PFSK-1 (cell line): ENCODE measurements around the gene TRPV3.

ENCODE experiments used
- FOXP2 ChIP-seq: optimal IDR thresholded peaks from 2 replicates; pipeline ENCODE3; 2011; ENCODE audit warnings: borderline replicate concordance, control low read depth, inconsistent platforms; ENCODE audit not compliant: insufficient read depth; ENCODE audit errors: extremely low read length, extremely low read depth
- POLR2AphosphoS5 ChIP-seq: IDR thresholded peaks from 2 replicates; pipeline ENCODE4 v1.6.1; 2012; ENCODE audit warnings: low read depth, mild to moderate bottlenecking, control low read depth, low read length, moderate library complexity
- TAF1 ChIP-seq: IDR thresholded peaks from 2 replicates; pipeline ENCODE4 v1.6.1; 2012; ENCODE audit warnings: low read length, control low read depth, borderline replicate concordance; ENCODE audit not compliant: insufficient read depth
- TF ChIP-seq, protein P1 (sequence below), 2 experiments: IDR thresholded peaks; 2 replicates each; pipeline versions ENCODE4 v1.6.1 to v1.8.0; 2011 to 2012; ENCODE audit warnings: low read depth in 2 of 2, low read length in 2 of 2, control low read depth in 1 of 2, inconsistent platforms in 1 of 2, mild to moderate bottlenecking in 1 of 2, moderate library complexity in 1 of 2; ENCODE audit not compliant: insufficient read depth in 1 of 2

DNA sequence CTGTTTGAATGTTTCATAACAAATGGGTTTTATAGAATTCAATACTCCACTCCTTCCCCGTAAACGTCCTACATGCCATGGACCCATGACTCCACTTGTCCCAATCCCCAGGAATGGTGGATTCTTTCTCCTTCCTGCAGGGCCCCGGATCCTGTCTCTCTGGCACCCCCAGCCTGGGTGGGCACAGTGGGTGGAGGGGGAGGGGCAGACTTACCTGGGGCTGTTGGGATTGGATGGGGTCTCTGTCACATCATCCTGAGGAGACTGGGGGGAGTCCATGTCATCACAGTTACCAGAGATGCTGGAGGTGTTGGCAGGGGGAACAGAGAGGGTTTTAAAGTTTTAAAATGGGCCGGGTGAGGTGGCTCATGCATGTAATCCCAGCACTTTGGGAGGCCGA lies 13.2 kb downstream of the TRPV3 start:
- no peak for TF ChIP-seq FOXP2
- no peak for TF ChIP-seq TAF1
- no peak for TF ChIP-seq POLR2AphosphoS5
- TF ChIP-seq, protein P1, sequence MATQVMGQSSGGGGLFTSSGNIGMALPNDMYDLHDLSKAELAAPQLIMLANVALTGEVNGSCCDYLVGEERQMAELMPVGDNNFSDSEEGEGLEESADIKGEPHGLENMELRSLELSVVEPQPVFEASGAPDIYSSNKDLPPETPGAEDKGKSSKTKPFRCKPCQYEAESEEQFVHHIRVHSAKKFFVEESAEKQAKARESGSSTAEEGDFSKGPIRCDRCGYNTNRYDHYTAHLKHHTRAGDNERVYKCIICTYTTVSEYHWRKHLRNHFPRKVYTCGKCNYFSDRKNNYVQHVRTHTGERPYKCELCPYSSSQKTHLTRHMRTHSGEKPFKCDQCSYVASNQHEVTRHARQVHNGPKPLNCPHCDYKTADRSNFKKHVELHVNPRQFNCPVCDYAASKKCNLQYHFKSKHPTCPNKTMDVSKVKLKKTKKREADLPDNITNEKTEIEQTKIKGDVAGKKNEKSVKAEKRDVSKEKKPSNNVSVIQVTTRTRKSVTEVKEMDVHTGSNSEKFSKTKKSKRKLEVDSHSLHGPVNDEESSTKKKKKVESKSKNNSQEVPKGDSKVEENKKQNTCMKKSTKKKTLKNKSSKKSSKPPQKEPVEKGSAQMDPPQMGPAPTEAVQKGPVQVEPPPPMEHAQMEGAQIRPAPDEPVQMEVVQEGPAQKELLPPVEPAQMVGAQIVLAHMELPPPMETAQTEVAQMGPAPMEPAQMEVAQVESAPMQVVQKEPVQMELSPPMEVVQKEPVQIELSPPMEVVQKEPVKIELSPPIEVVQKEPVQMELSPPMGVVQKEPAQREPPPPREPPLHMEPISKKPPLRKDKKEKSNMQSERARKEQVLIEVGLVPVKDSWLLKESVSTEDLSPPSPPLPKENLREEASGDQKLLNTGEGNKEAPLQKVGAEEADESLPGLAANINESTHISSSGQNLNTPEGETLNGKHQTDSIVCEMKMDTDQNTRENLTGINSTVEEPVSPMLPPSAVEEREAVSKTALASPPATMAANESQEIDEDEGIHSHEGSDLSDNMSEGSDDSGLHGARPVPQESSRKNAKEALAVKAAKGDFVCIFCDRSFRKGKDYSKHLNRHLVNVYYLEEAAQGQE (IDR thresholded peaks at IDR 0.05; ENCODE audit: insufficient read depth in 1 of 2, low read depth in 2 of 2, low read length in 2 of 2) = no peak
